MV-4-11 (cell line): ENCODE measurements around the gene ISL2.

Experiments
- DNase-seq: peaks from one replicate; lab custom pipeline; 2025; lab: John Stamatoyannopoulos, UW

ISL2 gene

DNA sequence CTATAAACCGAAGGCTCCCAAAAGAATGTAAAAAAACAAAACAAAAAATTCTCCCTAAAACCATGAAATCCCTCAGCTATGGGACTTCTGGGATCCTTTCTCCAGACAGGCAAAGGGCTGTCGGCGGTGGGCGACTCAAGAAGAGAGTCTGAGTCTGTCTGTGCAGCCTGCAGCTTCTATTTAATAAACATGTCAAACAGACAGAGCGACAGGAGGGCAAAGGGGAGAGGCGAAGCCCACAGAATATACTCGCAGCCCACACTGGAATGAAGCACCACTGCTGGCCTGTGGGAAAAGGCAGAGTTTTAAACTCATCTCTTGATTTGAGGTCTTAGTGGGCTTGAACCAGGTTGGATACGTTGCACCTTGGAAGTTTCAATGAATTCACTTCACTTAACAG is 40.2 kb downstream of the ISL2 start:
- no peak for DNase-seq

- DNase-seq = no peak
Measured at GRCh38 chr15:76377217-76377616, 40.6 kb downstream of the ISL2 start.

DNA sequence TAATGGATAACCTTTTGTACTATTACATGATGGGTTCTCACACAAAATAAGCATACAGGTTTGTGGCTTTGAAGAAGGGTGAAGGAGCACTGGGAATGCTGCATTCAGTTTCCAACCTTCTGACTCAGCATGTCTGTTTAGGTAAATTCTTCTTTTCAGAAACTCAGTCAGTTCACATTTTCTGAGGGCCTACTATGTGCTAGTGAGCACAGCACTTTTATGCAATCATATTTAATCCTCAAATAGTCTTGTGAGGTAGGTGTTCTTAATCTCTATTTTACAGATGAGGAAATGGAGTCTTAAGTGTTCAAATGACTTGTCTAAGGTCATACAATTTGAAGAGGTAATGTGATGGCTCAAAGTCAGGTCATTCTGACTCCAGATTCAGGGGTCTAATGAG is 41.2 kb downstream of the ISL2 start:
- DNase-seq = no peak

DNA sequence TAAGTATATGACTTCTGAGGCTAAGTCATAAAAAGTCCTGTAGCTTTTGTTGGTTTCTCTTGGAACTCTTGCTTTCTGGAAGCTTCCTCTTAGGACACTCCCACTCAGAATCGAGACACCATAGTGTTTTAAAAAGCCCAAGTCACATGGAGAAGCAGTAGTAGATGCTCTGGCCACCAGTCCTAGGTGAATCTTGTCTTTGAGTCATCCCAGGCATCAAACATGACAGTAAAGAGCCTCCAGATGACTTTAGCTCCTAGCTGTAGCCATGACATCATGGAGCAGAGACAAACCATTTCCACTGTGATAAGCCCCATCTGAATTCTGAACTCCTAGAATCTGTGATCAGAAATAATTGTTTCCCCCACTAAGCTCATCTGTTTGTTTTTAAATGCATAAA is 42.1 kb downstream of the ISL2 start:
- no peak for DNase-seq

GRCh38 chr15:76380249-76380648 is 43.7 kb downstream of the ISL2 start:
- no peak for DNase-seq

- DNase-seq = no peak
Measured at GRCh38 chr15:76381366-76381765, 44.8 kb downstream of the ISL2 start.

DNA sequence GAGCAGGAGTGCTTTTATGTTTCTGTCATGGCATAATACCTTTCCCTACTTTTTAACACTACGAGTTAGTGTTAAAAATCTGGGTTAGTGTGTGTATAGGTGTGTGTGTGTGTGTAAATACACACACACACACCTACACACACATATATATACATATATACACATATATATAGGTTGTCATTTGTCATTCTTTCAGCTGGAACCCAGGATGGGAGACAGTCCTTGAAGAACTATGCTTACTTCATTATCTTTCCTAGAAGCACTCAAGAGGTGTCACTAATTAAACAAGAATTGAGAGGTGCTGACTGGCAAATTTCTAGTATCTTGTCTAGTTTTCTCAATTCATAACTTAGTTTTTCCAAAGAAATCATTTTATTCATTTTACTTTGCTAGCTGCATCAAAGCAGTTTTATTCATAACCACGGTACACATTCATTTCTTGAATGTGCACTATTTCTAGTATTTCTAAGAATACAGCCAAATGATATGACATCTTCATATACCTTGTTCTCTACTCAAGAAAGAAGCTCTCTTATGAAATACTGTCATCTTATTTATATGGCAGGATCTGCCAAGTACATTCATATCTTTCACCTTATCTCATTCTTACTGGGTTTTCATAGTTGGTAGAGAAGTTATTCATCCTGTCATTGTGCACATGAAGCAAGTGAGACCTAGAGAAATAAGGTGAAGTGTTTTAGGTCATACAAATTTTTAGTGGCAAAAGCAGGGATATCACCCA is 46.6 kb downstream of the ISL2 start:
- DNase-seq = no peak

DNA sequence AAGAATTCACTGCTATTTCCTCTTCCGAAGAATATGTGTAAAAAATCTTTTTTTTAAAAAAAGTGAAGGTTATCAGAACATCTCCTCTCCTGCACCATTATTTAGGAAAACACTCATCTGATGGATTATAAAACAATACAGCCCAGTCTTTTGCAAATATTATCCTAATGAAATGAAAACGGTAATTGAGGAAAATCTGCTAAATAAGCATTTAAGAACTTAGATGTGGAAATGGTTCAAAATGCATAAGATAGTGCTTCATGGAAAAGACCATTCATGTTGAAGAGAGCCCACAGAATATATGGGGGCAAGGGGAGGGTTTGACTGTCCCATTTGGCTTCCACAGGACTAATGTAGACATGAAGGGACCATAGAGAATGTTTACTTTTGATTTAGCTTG is 47.8 kb downstream of the ISL2 start:
- no peak for DNase-seq

DNA sequence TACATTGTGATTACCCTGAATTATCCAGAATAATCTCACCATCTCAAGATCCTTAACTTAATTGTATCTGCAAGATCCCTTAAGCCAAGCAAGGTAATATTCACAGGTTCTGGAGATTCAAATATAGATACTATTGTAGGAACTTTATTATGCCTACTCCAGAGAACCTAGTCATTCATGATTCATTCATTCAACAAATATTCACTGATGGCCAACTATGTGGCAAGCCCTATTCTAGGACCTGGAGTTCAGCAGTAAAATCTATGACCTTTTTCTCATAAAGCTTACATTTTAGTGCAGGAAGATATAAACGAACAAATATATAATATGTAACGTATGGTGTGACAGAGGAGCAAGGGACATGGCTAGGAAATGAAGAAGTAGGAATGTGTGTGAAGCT is 49.6 kb downstream of the ISL2 start:
- no peak for DNase-seq

GRCh38 chr15:76386926-76387325 is 50.4 kb downstream of the ISL2 start:
- DNase-seq = no peak

DNA sequence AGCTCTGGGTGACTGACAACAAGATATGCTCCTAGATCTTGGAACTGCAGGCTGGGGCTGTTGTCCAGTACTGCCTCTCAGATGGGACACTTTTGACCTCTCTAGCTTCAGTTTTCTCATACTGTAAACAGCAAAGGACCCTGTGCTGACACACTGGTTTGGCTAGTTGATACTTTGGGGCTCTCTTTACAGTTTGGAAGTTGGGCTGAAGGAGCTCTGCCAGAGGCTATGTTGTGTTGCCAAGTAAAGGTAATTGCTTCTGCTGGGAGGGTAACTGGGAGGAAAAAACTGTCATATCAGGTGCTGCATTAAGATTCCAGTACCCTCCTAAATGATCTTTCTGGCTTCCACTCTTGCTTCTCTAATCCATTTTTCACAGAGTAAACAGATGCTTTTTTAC is 54.0 kb downstream of the ISL2 start:
- DNase-seq = no peak

DNA sequence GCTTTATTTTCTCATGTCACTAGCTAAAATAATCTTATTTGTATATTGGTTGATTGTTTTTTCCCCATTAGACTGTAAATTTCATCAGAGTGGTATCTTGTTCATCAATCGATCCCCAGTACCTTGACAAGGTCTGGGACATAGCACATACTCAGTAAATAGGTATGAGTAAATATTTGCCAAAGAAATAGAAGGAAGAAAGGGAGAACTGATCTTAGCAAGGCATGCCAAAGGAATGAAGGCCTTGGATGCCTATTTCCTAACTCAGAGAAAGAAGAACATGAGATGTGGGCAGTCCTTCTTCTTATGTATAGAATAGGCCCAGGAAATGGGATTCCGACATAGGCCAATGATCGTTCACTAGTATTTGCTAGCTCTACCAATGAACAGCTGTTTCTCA is 54.7 kb downstream of the ISL2 start:
- DNase-seq = no peak

DNA sequence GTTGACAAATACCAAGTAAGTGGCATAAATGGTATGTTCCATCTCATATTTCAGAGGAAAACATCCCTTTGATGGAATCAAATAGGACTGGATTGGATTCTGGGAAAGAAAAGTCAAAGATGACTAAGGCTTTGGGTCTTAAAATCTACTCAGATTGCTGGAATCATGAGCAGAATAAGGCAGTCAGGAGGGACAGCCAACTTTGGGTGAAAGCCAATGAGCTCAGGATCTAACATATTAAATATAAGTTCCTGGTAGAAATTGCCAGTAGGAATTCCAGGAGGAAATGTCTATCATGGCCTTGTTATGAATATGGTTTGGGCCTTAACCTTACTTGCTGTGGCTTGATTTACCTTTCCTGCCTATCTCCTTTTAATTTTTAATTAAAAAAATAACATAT is 55.3 kb downstream of the ISL2 start:
- no peak for DNase-seq
